ENCODE results near the gene WSB1. TPM values are rescaled to one million over a fixed set of nuclear protein-coding genes. Genes with fewer than 3 reads are reported as not detected.

Gene WSB1
- total and polyA plus RNA-seq, 9 of the 15 experiments (the other 6 are each of a cell fraction or from before 2014, with no cell fraction given): 22.8 to 229 (median 81.1) TPM

DNA sequence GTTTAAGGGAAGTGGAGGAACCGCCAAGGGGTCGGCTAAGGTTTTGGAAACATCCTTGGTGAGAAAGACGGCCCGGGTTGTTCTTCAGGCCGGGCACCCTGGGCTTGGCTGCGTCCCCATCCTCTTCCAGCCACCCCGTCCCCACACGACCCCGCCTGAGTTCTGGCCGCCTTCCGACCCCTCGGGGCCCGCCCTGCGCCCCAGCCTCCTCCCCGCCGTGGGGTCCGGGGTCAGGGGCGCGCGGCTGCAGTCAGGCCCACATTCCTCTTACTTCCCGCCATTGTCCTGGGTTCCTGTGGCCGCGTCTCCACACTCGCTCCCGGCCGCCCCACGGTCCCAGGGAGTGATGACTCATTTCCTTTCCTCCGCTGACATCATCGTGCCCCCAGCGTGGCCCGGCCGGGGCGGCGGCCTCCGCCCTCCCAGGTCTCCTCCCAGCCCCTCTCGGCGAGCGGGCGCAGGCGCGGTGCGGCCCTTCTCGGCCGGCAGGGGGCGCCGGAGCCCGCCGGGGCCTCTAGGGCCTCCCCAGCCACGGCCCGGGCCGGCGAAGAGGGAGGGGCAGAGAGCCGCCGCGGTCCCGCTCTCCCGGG is 59.6 kb downstream of the WSB1 start (continued):
- TF ChIP-seq, protein P1, sequence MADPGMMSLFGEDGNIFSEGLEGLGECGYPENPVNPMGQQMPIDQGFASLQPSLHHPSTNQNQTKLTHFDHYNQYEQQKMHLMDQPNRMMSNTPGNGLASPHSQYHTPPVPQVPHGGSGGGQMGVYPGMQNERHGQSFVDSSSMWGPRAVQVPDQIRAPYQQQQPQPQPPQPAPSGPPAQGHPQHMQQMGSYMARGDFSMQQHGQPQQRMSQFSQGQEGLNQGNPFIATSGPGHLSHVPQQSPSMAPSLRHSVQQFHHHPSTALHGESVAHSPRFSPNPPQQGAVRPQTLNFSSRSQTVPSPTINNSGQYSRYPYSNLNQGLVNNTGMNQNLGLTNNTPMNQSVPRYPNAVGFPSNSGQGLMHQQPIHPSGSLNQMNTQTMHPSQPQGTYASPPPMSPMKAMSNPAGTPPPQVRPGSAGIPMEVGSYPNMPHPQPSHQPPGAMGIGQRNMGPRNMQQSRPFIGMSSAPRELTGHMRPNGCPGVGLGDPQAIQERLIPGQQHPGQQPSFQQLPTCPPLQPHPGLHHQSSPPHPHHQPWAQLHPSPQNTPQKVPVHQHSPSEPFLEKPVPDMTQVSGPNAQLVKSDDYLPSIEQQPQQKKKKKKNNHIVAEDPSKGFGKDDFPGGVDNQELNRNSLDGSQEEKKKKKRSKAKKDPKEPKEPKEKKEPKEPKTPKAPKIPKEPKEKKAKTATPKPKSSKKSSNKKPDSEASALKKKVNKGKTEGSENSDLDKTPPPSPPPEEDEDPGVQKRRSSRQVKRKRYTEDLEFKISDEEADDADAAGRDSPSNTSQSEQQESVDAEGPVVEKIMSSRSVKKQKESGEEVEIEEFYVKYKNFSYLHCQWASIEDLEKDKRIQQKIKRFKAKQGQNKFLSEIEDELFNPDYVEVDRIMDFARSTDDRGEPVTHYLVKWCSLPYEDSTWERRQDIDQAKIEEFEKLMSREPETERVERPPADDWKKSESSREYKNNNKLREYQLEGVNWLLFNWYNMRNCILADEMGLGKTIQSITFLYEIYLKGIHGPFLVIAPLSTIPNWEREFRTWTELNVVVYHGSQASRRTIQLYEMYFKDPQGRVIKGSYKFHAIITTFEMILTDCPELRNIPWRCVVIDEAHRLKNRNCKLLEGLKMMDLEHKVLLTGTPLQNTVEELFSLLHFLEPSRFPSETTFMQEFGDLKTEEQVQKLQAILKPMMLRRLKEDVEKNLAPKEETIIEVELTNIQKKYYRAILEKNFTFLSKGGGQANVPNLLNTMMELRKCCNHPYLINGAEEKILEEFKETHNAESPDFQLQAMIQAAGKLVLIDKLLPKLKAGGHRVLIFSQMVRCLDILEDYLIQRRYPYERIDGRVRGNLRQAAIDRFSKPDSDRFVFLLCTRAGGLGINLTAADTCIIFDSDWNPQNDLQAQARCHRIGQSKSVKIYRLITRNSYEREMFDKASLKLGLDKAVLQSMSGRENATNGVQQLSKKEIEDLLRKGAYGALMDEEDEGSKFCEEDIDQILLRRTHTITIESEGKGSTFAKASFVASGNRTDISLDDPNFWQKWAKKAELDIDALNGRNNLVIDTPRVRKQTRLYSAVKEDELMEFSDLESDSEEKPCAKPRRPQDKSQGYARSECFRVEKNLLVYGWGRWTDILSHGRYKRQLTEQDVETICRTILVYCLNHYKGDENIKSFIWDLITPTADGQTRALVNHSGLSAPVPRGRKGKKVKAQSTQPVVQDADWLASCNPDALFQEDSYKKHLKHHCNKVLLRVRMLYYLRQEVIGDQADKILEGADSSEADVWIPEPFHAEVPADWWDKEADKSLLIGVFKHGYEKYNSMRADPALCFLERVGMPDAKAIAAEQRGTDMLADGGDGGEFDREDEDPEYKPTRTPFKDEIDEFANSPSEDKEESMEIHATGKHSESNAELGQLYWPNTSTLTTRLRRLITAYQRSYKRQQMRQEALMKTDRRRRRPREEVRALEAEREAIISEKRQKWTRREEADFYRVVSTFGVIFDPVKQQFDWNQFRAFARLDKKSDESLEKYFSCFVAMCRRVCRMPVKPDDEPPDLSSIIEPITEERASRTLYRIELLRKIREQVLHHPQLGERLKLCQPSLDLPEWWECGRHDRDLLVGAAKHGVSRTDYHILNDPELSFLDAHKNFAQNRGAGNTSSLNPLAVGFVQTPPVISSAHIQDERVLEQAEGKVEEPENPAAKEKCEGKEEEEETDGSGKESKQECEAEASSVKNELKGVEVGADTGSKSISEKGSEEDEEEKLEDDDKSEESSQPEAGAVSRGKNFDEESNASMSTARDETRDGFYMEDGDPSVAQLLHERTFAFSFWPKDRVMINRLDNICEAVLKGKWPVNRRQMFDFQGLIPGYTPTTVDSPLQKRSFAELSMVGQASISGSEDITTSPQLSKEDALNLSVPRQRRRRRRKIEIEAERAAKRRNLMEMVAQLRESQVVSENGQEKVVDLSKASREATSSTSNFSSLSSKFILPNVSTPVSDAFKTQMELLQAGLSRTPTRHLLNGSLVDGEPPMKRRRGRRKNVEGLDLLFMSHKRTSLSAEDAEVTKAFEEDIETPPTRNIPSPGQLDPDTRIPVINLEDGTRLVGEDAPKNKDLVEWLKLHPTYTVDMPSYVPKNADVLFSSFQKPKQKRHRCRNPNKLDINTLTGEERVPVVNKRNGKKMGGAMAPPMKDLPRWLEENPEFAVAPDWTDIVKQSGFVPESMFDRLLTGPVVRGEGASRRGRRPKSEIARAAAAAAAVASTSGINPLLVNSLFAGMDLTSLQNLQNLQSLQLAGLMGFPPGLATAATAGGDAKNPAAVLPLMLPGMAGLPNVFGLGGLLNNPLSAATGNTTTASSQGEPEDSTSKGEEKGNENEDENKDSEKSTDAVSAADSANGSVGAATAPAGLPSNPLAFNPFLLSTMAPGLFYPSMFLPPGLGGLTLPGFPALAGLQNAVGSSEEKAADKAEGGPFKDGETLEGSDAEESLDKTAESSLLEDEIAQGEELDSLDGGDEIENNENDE (IDR thresholded peaks at IDR 0.05; ENCODE audit: low read depth, low read length): no peak
- TF ChIP-seq ZNF586 (CRISPR knock-in tag; conservative IDR thresholded peaks at IDR 0.05) (no peak), SMC3 (conservative IDR thresholded peaks at IDR 0.05; ENCODE audit: insufficient read depth, low read depth, low read length) (peak; percentile 90), TSC22D4 (tag; IDR thresholded peaks at IDR 0.05) (no peak), MBD2 (IDR thresholded peaks at IDR 0.05; ENCODE audit: borderline replicate concordance, low read depth) (peak; percentile 69; the same call in 1 of the 2 replicates), ZZZ3 (IDR thresholded peaks at IDR 0.05) (no peak), ARID1B (IDR thresholded peaks at IDR 0.05) (peak; percentile 84), ZNF23 (CRISPR knock-in tag; IDR thresholded peaks at IDR 0.05) (no peak), POLR2A (conservative IDR thresholded peaks at IDR 0.05) (peak; percentile 91), HNRNPH1 (optimal IDR thresholded peaks at IDR 0.05; ENCODE audit: low read depth, low read length) (no peak), TAL1 (IDR thresholded peaks at IDR 0.05) (no peak), MEIS2 (IDR thresholded peaks at IDR 0.05; ENCODE audit: partially characterized antibody) (peak; percentile 68), BRF1 (IDR thresholded peaks at IDR 0.05; ENCODE audit: borderline replicate concordance, extremely low read depth, insufficient read length) (no peak), SRSF1 (IDR thresholded peaks at IDR 0.05; ENCODE audit: low read depth, low read length) (no peak), ZNF184 (CRISPR knock-in tag; IDR thresholded peaks at IDR 0.05) (no peak), LEF1 (IDR thresholded peaks at IDR 0.05) (no peak)
- TF ChIP-seq, protein P2, sequence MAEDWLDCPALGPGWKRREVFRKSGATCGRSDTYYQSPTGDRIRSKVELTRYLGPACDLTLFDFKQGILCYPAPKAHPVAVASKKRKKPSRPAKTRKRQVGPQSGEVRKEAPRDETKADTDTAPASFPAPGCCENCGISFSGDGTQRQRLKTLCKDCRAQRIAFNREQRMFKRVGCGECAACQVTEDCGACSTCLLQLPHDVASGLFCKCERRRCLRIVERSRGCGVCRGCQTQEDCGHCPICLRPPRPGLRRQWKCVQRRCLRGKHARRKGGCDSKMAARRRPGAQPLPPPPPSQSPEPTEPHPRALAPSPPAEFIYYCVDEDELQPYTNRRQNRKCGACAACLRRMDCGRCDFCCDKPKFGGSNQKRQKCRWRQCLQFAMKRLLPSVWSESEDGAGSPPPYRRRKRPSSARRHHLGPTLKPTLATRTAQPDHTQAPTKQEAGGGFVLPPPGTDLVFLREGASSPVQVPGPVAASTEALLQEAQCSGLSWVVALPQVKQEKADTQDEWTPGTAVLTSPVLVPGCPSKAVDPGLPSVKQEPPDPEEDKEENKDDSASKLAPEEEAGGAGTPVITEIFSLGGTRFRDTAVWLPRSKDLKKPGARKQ (CRISPR knock-in tag; IDR thresholded peaks at IDR 0.05): no peak
